ENCODE data around the gene ZNF345. TPM values are rescaled to one million over a fixed set of nuclear protein-coding genes. Genes with fewer than 3 reads are reported as not detected.

ZNF345 gene
- total and polyA plus RNA-seq, 2 of the 8 experiments (the other 6 are each of a cell fraction or from before 2014, with no cell fraction given), result 3.2 to 5.1 TPM

GRCh38 chr19:36821758-36822157, 28.9 kb upstream of the ZNF345 start:
- POLR2A ChIA-PET (ENCODE audit: partially characterized antibody), result interaction anchor here (1.2 to 1.4 kb wide), 2 partner anchors 20 to 25 kb away, joined by 3 to 4 read pairs; no protein-coding TSS in a partner anchor
- no peak overlapping the region for H2AFZ ChIP-seq (ENCODE audit: low read length)
- H4K91ac ChIP-seq (replicated peaks; ENCODE audit: insufficient read length, low read length), result no peak overlapping the region
- CTCF ChIA-PET (ENCODE audit: partially characterized antibody), result interaction anchor here (0.6 kb wide), 1 partner anchor 27 kb away, joined by 3 read pairs; no protein-coding TSS in a partner anchor
- no peaks in the 10 kb centered on the region for H3K4me1 ChIP-seq (replicated peaks in 1 of 4; ENCODE audit: control insufficient read depth in 3 of 4, insufficient read depth in 4 of 4, low read length in 3 of 4)
- H2AK5ac ChIP-seq (ENCODE audit: low read depth, low read length), result no peak overlapping the region
- H3K56ac ChIP-seq (replicated peaks; ENCODE audit: insufficient read length, low read depth, low read length), result no peak overlapping the region
- peaks cover 3 to 88% (median 37%) of the 10 kb centered on the region in 4 experiments; a peak in 7 of 8 replicates for H3K36me3 ChIP-seq (ENCODE audit: control insufficient read depth in 2 of 4, insufficient read depth in 4 of 4, low read length in 3 of 4)
- H3K9me3 ChIP-seq (ENCODE audit: insufficient read depth in 2 of 2, low read depth in 1 of 2, low read length in 1 of 2), result peaks cover 67 to 82% of the 10 kb centered on the region in 2 experiments
- no peak overlapping the region for H4K8ac ChIP-seq (ENCODE audit: extremely low read depth, insufficient read depth, low read length)
- H3K18ac ChIP-seq (ENCODE audit: extremely low read depth, low read length), result no peak overlapping the region
- H2BK12ac ChIP-seq (ENCODE audit: low read depth, low read length), result no peak overlapping the region
- H3K23me2 ChIP-seq (ENCODE audit: low read depth, low read length), result no peaks in the 10 kb centered on the region
- H3K9ac ChIP-seq (replicated peaks in 1 of 4; ENCODE audit: extremely low read depth in 1 of 4, low read depth in 3 of 4, low read length in 3 of 4), result no peak overlapping the region
- H3K4ac ChIP-seq (replicated peaks; ENCODE audit: insufficient read length, low read depth, low read length), result no peak overlapping the region
- DNase-seq (ENCODE audit: low read depth in 1 of 2, low spot score in 2 of 2) (no peak), FAIRE-seq (no peak)
- 99% methylated on average over 5 of the region's 5 CpGs; no CpG with 5 or more reads in 1 of the 2 experiments for WGBS, 2 experiments (ENCODE audit: extremely low coverage in 1 of 2, insufficient coverage in 1 of 2, insufficient read length in 1 of 2, insufficient replicate concordance in 2 of 2, low coverage in 1 of 2, low lambda C conversion rate in 2 of 2, missing lambda C conversion rate in 1 of 2)
- H3K23ac ChIP-seq (ENCODE audit: insufficient read length), result no peak overlapping the region
- no peak overlapping the region for H2BK120ac ChIP-seq (replicated peaks; ENCODE audit: low read depth, low read length)
- no peak overlapping the region for H3K4me2 ChIP-seq (ENCODE audit: insufficient read depth in 1 of 2, low read depth in 2 of 2, low read length in 2 of 2)
- no peak overlapping the region for H2BK15ac ChIP-seq (ENCODE audit: low read length)
- H3K4me3 ChIP-seq (ENCODE audit: extremely low read depth in 1 of 4, insufficient read depth in 2 of 4, low read depth in 3 of 4, low read length in 4 of 4), result no peak overlapping the region
- H4K20me1 ChIP-seq (replicated peaks in 1 of 2; ENCODE audit: control insufficient read depth in 1 of 2, insufficient read depth in 2 of 2, low read length in 2 of 2), result no peaks in the 10 kb centered on the region
- no peaks in the 10 kb centered on the region for H3K79me2 ChIP-seq (ENCODE audit: control insufficient read depth in 1 of 2, insufficient read depth in 2 of 2, low read length in 2 of 2)
- H4K5ac ChIP-seq (ENCODE audit: insufficient read length, low read depth, low read length), result no peak overlapping the region
- no peaks in the 10 kb centered on the region for H3K79me1 ChIP-seq (ENCODE audit: low read depth, low read length)
- H3K27me3 ChIP-seq (replicated peaks in 1 of 4; ENCODE audit: control insufficient read depth in 3 of 4, extremely low read depth in 1 of 4, insufficient read depth in 3 of 4, low read length in 3 of 4), result no peaks in the 10 kb centered on the region
- H2BK20ac ChIP-seq (ENCODE audit: low read length), result no peak overlapping the region
- H3K14ac ChIP-seq (ENCODE audit: insufficient read length), result no peak overlapping the region
- H2BK5ac ChIP-seq (ENCODE audit: low read depth, low read length), result no peak overlapping the region
- no peak overlapping the region for H3K27ac ChIP-seq (ENCODE audit: low read depth, low read length)
- no peak for TF ChIP-seq RAD21 (IDR thresholded peaks at IDR 0.05 in 1 of 2, conservative IDR thresholded peaks at IDR 0.05 in 1 of 2; ENCODE audit: low read depth in 2 of 2, low read length in 2 of 2)
- no peak for TF ChIP-seq GTF2F1 (IDR thresholded peaks at IDR 0.05; ENCODE audit: borderline replicate concordance, low read depth, low read length)
- TF ChIP-seq TAF1 (IDR thresholded peaks at IDR 0.05; ENCODE audit: low read depth, low read length), result no peak
- TF ChIP-seq RXRA (IDR thresholded peaks at IDR 0.05; ENCODE audit: insufficient read depth, low read depth, low read length), result no peak
- no peak for TF ChIP-seq BRCA1 (IDR thresholded peaks at IDR 0.05; ENCODE audit: low read depth, low read length)
- no peak for TF ChIP-seq SIN3A (conservative IDR thresholded peaks at IDR 0.05 in 1 of 2, IDR thresholded peaks at IDR 0.05 in 1 of 2; ENCODE audit: low read depth in 1 of 2, low read length in 2 of 2)
- no peak for TF ChIP-seq MAFK (IDR thresholded peaks at IDR 0.05; ENCODE audit: low read depth, low read length)
- TF ChIP-seq, protein P1, sequence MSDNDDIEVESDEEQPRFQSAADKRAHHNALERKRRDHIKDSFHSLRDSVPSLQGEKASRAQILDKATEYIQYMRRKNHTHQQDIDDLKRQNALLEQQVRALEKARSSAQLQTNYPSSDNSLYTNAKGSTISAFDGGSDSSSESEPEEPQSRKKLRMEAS (IDR thresholded peaks at IDR 0.05), result no peak
- TF ChIP-seq, protein P2, sequence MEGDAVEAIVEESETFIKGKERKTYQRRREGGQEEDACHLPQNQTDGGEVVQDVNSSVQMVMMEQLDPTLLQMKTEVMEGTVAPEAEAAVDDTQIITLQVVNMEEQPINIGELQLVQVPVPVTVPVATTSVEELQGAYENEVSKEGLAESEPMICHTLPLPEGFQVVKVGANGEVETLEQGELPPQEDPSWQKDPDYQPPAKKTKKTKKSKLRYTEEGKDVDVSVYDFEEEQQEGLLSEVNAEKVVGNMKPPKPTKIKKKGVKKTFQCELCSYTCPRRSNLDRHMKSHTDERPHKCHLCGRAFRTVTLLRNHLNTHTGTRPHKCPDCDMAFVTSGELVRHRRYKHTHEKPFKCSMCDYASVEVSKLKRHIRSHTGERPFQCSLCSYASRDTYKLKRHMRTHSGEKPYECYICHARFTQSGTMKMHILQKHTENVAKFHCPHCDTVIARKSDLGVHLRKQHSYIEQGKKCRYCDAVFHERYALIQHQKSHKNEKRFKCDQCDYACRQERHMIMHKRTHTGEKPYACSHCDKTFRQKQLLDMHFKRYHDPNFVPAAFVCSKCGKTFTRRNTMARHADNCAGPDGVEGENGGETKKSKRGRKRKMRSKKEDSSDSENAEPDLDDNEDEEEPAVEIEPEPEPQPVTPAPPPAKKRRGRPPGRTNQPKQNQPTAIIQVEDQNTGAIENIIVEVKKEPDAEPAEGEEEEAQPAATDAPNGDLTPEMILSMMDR (IDR thresholded peaks at IDR 0.05; ENCODE audit: control extremely low read depth in 1 of 3, insufficient read depth in 1 of 3, low read depth in 1 of 3, low read length in 3 of 3), result no peak
- no peak for TF ChIP-seq JUND (IDR thresholded peaks at IDR 0.05; ENCODE audit: low read length)
- TF ChIP-seq TCF12 (IDR thresholded peaks at IDR 0.05; ENCODE audit: low read depth, low read length), result no peak

All from H1 (cell line).